Measurements from ENCODE around the gene PDE7B.

Gene PDE7B

DNA sequence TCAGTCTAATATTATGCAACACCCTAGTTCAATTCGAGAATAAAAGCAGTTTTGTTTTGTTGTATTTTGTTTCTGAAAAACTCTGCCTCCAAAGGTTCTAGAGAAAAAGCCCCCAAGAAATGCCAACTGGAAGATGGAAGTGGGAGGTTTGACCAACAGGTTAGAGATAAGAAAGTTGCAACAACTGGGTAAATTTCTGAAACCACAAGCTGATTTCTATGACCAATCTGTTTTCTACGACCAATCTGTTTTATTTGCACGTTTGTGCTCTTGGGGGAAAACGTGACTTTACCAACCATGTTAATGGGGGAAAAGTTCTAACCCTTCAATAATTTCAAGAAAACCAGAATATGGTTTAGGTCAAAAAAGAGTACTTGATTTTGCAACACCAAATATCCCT, 173.2 kb downstream of the PDE7B start:
- H3K4me2 ChIP-seq (ENCODE audit: low read length): no peak overlapping the region
- no peak overlapping the region for H3K27ac ChIP-seq (ENCODE audit: low read depth, low read length, poor library complexity, severe bottlenecking)
- no peak overlapping the region for H2AFZ ChIP-seq (ENCODE audit: low read length)
- H4K20me1 ChIP-seq (ENCODE audit: insufficient read depth, low read length): no peaks in the 10 kb centered on the region
- H3K9ac ChIP-seq (ENCODE audit: low read length): no peak overlapping the region
- H3K9me3 ChIP-seq (ENCODE audit: low read length): no peaks in the 10 kb centered on the region
- H3K4me3 ChIP-seq (ENCODE audit: low read depth, low read length, poor library complexity, severe bottlenecking): no peak overlapping the region
- H3K27me3 ChIP-seq (ENCODE audit: insufficient read depth, low read length): no peaks in the 10 kb centered on the region
- H3K79me2 ChIP-seq (ENCODE audit: insufficient read depth, low read length): no peaks in the 10 kb centered on the region
- TF ChIP-seq, protein P1, sequence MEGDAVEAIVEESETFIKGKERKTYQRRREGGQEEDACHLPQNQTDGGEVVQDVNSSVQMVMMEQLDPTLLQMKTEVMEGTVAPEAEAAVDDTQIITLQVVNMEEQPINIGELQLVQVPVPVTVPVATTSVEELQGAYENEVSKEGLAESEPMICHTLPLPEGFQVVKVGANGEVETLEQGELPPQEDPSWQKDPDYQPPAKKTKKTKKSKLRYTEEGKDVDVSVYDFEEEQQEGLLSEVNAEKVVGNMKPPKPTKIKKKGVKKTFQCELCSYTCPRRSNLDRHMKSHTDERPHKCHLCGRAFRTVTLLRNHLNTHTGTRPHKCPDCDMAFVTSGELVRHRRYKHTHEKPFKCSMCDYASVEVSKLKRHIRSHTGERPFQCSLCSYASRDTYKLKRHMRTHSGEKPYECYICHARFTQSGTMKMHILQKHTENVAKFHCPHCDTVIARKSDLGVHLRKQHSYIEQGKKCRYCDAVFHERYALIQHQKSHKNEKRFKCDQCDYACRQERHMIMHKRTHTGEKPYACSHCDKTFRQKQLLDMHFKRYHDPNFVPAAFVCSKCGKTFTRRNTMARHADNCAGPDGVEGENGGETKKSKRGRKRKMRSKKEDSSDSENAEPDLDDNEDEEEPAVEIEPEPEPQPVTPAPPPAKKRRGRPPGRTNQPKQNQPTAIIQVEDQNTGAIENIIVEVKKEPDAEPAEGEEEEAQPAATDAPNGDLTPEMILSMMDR (IDR thresholded peaks at IDR 0.05; ENCODE audit: low read length): no peak
- TF ChIP-seq EZH2 (IDR thresholded peaks at IDR 0.05; ENCODE audit: borderline replicate concordance, low read length): no peak
- H3K4me1 ChIP-seq (ENCODE audit: insufficient read depth, low read length, severe bottlenecking): no peaks in the 10 kb centered on the region
- no peaks in the 10 kb centered on the region for H3F3A ChIP-seq (ENCODE audit: insufficient read depth, low read length)
- H3K9me2 ChIP-seq (ENCODE audit: low read depth, low read length): no peaks in the 10 kb centered on the region
- H3K36me3 ChIP-seq (ENCODE audit: insufficient read depth, low read length): no peaks in the 10 kb centered on the region

DNA sequence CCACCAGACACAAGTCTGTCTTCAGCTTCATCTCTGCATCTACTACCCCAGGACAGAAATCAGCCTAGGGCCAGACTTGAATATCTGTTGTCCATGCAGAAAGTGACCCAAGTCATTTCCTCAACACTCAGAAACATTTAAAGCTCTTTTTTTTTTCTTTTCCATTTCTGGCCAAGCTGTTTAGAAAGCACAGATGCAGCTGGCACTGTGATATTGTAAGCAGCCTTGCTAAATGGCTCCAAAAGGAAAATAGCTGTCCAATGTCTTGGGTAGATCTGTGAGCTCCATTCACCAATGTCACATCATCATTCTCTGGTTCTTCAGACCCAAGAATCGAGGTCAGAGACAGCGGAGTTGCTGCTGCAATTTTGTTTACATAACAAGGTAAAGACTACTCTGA, 174.2 kb downstream of the PDE7B start:
- no peaks in the 10 kb centered on the region for H4K20me1 ChIP-seq (ENCODE audit: insufficient read depth, low read length)

DNA sequence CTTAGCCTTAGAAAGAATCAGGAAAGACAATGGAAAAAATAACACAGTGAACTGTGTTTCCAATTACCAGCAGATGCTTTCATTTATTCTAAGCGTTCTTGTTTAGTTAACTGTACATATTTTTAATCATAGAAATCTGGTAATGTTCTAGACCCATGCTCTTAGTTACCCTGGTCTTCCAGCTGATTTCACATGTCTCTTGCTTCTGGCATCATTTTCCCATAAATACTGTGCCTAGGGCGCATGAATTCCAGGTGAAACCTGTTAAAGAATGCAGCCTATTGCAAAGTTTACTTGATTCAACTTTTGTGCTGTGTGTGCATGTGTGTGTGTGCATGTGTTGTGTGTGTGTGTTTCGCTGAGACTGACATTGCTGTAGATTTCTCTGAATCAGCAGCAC, 178.6 kb downstream of the PDE7B start:
- Histone ChIP-seq H3K4me1 (ENCODE audit: insufficient read depth, low read length, severe bottlenecking) (no peaks in the 10 kb centered on the region), H4K20me1 (ENCODE audit: insufficient read depth, low read length) (no peaks in the 10 kb centered on the region), H3K9me3 (ENCODE audit: low read length) (no peaks in the 10 kb centered on the region), H3K79me2 (ENCODE audit: insufficient read depth, low read length) (no peaks in the 10 kb centered on the region), H2AFZ (ENCODE audit: low read length) (no peak overlapping the region), H3K9ac (ENCODE audit: low read length) (no peak overlapping the region), H3K9me2 (ENCODE audit: low read depth, low read length) (no peaks in the 10 kb centered on the region), H3F3A (ENCODE audit: insufficient read depth, low read length) (no peaks in the 10 kb centered on the region), H3K27me3 (ENCODE audit: insufficient read depth, low read length) (no peaks in the 10 kb centered on the region), H3K36me3 (ENCODE audit: insufficient read depth, low read length) (no peaks in the 10 kb centered on the region), H3K27ac (ENCODE audit: low read depth, low read length, poor library complexity, severe bottlenecking) (no peak overlapping the region), H3K4me3 (ENCODE audit: low read depth, low read length, poor library complexity, severe bottlenecking) (no peak overlapping the region), H3K4me2 (ENCODE audit: low read length) (no peak overlapping the region)
- TF ChIP-seq EZH2 (IDR thresholded peaks at IDR 0.05; ENCODE audit: borderline replicate concordance, low read length): no peak
- TF ChIP-seq, protein P1 (IDR thresholded peaks at IDR 0.05; ENCODE audit: low read length): no peak

More for the DNA sequence above, 174.2 kb downstream of the PDE7B start:
- no peak overlapping the region for H3K4me3 ChIP-seq (ENCODE audit: low read depth, low read length, poor library complexity, severe bottlenecking)
- no peaks in the 10 kb centered on the region for H3K79me2 ChIP-seq (ENCODE audit: insufficient read depth, low read length)
- no peaks in the 10 kb centered on the region for H3K9me2 ChIP-seq (ENCODE audit: low read depth, low read length)
- H2AFZ ChIP-seq (ENCODE audit: low read length): no peak overlapping the region
- H3K4me1 ChIP-seq (ENCODE audit: insufficient read depth, low read length, severe bottlenecking): no peaks in the 10 kb centered on the region
- no peaks in the 10 kb centered on the region for H3K36me3 ChIP-seq (ENCODE audit: insufficient read depth, low read length)
- H3F3A ChIP-seq (ENCODE audit: insufficient read depth, low read length): no peaks in the 10 kb centered on the region
- no peak overlapping the region for H3K27ac ChIP-seq (ENCODE audit: low read depth, low read length, poor library complexity, severe bottlenecking)
- no peaks in the 10 kb centered on the region for H3K27me3 ChIP-seq (ENCODE audit: insufficient read depth, low read length)
- H3K9me3 ChIP-seq (ENCODE audit: low read length): no peaks in the 10 kb centered on the region
- H3K4me2 ChIP-seq (ENCODE audit: low read length): no peak overlapping the region
- no peak overlapping the region for H3K9ac ChIP-seq (ENCODE audit: low read length)
- no peak for TF ChIP-seq EZH2 (IDR thresholded peaks at IDR 0.05; ENCODE audit: borderline replicate concordance, low read length)
- TF ChIP-seq, protein P1 (IDR thresholded peaks at IDR 0.05; ENCODE audit: low read length): no peak

Measured in OCI-LY1 (cell line).